Raji (cell line): ENCODE results near the gene RBP5.

Experiments used
- POLR2A ChIP-seq: IDR thresholded peaks from 2 replicates; pipeline ENCODE4 v1.6.1; 2011; ENCODE audit warnings: low read depth, low read length, control low read depth; ENCODE audit not compliant: insufficient read depth

RBP5 gene

DNA sequence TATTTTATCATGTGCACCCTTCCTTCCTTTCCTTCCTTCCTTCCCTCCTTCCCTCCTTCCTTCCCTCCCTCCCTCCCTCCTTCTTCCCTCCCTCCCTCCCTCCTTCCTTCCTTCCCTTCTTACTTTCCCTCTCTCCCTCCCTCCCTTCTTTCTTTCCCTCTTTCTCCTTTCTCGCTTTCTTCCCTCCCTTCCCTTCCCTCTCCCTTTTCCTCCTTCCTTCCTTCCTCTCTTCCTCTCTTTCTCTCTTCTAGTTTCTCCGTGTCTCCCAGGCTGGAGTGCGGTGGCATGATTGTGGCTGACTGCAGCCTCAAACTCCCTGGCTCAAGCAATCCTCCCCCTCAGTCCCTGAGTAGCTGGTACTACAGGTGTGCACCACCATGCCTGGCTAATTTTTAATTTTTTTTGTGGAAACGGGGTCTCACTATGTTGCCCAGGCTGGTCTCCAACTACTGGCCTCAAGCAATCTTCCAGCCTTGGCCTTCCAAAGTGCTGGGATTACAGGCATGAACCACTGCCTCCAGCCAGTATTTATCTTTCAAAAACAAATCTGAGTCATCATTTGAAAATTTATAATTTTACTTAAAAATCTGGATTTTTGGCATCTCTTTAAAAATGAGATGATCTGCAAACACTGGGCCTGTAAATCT lies 27.5 kb downstream of the RBP5 start:
- TF ChIP-seq POLR2A, result no peak

DNA sequence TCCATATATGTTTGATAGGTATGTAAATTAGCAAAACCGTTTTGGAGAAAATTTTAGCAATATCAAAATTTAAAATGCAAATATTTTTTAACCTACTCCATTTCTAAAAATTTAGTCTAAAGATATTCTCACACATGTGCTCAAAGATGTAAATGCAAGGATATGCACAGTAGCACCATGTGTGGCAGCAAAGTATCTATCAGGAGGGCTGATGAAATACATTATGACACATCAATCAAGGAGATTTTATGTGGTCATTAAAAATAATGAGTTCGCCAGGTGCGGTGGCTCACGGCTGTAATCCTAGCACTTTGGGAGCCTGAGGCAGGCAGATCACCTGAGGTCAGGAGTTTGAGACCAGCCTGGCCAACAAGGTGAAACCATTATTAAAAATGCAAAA lies 28.4 kb downstream of the RBP5 start:
- no peak for TF ChIP-seq POLR2A

DNA sequence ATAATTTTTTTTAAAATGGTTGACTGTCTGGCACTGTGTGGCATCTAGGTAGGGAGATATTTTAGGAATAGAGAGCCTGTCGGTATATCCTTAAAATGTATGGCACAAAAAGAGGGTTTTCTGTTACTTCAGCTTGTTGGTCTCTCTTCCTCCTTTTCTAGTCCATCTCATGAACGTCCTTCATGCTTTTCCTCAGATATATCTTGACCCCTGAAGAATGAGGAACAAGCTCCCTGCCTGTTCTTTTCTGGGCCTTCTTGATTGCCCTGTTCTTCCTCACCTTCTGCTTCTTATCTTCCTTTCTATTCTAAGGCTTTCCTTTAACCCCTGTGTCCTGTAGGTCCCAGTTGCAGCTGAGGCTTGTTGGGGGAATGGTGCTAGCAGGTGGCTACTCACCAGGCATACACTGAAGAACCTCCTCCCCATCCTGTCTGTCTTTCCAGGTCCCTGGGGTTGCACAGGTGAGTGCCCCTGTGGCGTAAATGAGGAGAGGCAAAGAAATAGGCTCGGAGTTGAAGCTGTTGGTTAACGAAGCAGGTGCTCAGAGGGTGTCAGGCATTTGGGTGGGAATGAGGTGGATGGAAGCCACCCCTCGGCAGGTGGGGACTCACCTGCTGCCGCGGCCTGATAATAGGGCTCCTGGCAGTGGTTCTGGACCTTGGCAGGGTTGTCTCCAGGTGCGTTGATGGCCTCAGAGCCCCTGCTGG lies 29.2 kb downstream of the RBP5 start:
- TF ChIP-seq POLR2A, result no peak

DNA sequence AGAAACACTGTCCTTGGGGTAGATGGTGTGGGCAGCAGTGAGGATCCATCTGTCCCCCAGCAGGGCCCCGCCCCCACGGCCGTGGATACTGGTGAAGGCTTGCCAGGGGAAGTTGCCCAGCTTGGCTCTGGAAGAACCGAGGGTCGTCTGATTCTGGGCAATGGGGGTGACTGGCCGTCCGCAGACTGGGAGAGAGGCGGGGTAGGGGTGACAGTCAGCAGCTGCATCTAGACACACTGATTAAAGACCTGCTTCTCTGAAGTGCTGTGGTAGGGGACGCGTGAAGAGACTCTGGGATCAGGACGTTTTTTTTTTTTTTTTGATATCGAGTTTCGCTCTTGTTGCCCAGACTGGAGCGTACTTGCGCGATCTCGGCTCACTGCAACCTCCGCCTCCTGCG lies 31.7 kb downstream of the RBP5 start:
- TF ChIP-seq POLR2A, result no peak

DNA sequence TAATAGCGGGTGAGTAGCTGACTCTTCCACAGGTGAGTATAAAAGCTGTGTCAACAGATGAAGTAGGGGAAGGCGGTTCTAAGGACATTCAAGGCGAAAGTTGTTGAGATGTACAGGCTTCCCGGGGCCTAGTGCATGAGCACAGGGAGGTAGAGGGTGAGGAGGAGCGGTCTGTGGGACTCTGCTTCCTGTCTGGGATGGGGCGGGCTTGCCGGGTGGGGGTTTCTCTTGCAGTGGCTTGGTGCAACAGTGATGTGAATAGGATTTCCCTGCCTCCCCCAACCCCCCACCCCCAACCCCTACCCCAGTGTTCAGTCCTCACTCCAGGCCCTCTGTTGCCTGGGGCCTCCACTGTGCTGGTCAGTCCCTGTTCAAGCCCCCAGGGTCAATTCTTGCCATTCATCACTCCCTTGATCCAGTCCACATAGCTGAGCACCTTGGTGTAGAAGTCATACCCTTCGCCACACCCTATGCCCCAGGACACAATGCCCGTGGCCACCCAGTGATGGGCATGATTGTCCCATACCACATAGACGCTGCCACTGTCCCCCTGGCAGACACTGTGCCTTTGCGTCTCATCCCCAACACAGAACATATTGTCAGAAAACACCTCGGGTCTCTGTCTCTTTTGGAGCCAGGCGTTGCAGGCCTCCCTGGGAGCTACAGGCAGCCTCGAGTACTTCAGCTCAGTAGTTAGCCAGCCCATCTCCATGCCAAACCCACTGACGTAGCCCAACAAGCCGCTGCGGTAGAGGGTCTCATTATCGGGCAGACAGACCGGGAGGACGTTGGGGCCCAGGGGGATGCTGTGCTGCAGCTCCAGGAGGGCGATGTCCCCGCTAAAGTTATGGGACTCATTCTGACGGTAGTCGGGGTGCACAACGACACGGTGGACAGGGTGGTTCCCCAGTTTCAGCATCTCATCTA lies 32.4 kb downstream of the RBP5 start:
- TF ChIP-seq POLR2A, result no peak

DNA sequence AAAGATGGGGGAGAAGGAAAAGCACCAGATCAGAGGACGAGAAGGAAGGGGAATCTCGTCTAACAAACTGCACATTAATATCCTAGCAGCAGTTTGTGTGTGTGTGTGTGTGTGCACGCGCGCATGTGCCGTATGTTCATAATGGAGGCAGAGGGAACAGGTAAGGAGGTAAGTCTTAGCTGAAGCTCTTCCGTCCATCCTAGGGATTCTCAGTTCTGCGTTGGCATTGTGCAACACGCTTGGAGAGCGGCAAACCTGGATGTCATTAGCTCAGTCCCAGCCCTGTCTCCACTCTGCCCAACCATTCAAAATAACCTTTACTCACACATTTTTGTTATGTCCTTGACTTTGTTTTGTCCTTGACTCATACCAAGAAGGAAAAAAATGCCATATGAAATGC lies 34.8 kb downstream of the RBP5 start:
- TF ChIP-seq POLR2A, result no peak

DNA sequence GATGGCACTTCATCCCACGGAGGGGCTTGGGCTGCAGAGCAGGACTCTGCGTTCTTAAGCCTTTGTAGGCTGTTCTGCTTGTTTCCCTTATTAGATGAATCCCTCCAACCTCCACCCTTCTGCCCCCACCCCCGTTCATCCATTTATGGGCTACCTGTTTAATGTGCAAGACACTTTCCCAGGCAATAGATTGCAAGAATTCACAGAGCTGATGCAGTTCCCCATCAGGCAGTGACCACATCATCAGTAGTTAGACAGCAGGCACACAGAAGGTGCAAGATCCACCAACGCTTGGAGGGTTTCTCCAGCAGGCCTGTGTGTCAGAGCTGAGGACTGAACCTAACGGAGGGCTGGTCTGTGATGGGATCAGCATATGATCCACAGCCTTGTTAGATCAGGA lies 35.2 kb downstream of the RBP5 start:
- no peak for TF ChIP-seq POLR2A

DNA sequence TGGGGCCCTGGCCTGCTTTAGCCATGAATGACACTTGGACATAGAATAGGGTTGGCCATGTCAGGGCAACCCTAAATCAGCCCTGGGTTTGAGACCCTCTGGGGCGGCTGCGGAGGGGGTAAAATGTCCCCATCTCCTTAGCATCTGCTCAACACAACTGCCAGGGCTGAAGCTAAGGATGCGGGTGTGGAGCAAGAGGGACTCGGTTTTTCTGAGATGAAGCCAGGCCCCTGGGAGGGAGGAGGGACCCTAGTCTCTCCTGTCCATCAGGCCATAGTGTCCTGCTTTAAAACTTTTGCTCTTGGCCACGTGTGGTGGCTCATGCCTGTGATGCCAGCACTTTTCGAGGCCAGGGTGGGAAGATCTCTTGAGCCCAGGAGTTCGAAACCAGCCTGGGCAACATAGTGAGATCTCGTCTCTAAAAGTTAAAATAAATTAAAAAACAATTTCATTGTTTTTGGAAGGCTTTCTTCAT lies 35.7 kb downstream of the RBP5 start:
- no peak for TF ChIP-seq POLR2A

DNA sequence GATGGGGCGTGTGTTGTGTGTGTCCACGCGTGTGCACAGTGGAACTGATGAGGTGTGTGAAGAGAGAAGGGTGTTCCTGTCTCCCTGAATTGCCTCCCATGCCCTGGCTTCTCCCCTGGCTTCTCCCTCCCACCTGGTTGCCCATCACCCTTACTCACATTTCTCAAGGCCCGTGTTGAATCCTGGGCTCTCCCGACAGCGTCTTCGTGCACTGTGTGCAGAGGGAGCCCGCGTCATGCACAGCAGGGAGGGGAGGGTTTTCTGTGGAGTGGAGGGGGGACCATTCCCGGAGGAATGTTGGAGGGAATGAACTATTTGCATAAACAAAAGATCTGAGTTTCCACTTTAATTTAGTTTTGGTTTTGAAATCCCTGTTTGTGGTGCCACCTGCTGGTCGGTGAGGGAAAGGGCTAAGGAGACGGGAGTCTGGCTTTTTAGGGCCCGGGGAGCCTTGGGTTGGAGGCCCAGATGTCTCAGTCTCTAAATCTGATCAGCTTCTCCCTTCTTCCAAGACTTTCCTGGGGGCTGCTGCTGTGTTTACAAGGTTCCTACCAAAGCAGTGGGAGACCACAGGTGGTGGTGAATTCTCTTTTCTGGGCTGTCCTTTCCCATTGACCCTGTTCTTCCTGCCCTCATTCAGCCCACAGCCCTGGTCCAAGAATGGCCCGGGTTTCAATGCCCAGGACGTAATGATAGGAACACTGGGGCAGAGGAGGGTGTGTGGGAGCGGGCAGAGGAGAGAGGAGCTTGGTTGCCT lies 36.3 kb downstream of the RBP5 start, which contains the start of gene C1R:
Gene C1R, minus strand, starts transcription at position 217 of the 757 bp plus-strand sequence. Its CDS starts 57 bp downstream, at position 160.
- TF ChIP-seq POLR2A, result no peak

DNA sequence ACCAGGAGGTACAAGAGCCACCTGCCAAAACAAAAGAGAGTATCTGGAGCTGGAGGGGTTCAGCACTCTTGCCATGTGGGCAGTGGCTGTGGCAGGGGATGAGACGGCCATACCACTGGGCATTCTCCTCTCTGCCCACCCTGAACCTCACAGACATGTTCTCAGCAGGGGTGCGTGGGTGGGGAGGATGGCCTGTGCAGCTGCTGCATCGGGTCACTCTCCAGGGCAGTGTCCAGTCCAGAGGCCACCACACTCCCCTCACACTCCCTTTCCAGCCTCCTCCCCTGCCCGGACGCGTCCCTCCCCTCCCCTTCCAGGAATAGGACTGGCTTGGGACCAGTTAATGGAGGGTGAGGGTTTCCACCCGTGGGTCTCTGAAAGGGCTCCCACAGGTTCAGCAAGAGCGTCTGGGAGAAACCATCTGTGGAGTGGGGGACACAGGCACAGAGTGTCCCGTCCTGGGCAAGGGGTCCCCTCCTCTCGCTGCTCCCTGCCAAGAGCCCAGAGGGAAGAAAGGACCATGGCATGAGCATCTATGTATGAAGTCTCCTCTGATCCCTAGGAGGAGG lies 36.9 kb downstream of the RBP5 start:
- no peak for TF ChIP-seq POLR2A

DNA sequence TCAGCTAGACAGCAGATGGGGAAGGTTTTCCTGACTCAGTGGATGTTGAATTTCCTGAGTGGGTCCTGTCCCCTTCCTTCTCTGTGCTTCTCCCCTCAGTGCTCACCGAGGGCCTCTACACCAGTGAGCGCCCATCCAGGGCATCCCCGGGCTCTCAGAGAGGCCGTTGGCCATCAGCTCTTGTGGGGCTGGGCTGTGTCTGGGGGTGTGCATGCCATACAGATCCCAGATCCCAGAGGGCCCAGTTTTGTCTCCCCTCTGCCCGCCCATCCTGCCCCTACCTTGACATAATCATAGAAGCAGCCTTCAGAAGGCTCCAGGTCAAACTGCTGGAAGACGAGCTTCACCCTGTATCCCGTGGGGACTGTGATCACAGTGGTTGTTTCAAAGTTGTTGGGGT lies 37.5 kb downstream of the RBP5 start:
- no peak for TF ChIP-seq POLR2A

DNA sequence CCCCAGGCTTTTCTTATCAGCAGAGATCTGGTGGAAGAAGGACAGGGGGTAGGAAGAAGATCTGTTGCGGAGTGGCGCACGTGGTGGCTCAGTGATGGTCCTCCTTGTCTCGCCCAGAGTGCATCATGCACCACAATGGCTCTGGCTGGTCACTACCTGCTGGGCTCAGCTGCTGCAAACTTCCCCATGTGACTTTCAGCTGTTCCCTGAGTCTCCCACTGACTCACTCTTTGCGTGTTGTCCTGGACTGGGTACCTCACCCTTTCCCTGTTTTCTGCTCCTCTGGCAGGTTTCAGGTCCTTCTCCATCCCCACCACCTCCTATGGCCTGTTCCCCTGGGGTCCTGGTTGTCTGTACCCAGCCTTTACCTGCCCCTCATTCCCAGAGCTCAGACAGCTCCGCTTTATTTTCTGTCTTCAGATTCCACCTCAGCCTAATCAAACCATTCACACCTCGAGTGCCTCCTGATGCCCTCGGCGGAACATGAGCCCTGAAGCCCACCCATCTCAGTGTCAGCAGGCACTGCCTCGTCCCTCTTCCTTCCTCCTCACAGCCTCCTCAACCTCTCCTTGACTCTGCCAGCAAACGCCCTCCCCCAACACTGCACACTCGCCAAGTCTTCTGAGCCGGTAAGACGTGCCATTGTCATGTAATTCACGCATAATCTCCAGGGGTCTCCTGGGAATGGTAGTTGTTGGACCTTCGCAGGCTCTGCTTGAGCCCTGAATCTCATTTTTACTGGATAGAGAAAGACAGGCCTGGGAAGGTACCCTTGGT lies 38.3 kb downstream of the RBP5 start:
- TF ChIP-seq POLR2A, result no peak

DNA sequence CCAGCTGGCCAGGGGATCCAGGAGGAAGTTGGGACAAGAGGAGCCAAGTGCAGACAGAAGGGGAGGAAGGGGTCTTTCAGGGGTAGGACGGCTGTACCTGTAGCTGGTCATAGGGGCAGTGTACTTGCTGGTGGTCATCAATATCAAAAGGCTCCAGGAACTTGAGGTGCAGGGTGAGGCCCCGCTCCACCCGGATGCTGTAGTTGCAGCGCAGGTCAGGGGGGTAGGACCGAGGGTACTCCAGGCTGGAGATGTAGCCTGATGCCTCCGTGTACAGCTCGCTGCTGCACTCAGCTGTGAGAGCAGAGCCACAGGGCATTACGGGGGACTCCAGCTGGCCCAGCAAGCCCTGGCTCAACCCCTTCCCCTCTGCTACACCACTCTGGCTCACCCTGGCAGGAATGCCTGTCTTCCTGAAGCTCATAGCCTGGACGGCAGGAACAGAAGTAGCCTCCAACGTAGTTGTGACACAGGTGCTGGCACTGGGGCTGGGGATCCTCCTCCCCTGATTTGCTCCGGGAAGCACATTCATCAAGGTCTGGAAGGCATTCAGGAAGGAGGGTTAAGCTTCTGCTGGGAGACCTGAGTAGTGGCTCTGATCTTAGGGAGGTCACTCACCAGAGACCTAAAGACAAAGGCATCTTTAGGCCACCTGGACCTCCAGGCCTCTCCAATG lies 39.4 kb downstream of the RBP5 start:
- TF ChIP-seq POLR2A, result no peak
